H1 (cell line): ENCODE data around the gene INVS. TPM values are rescaled to one million over a fixed set of nuclear protein-coding genes. Genes with fewer than 3 reads are reported as not detected.

Source experiments
- CTCF ChIA-PET: fragments of 300-600 bp; sonication (Branson Sonifier 250); formaldehyde crosslinking; loops from one replicate; lab custom pipeline; 2021; ENCODE audit not compliant: partially characterized antibody; lab: Charles Lee
- POLR2A ChIA-PET: fragments of 300-600 bp; sonication (Branson Sonifier 250); formaldehyde crosslinking; loops from one replicate; lab custom pipeline; 2021; ENCODE audit warnings: inconsistent platforms; ENCODE audit not compliant: partially characterized antibody; lab: Charles Lee
- DNase-seq, 2 experiments: peaks; one replicate each; pipeline versions ENCODE4 v3.0.0 to v3.0.0-alpha.2; 2010 to 2022; ENCODE audit warnings: low spot score in 2 of 2, low read depth in 1 of 2, mixed read lengths in 1 of 2
- FAIRE-seq: peaks from 2 replicates; lab custom pipeline; 2011; peaks lifted over from hg19 to GRCh38; lab: Jason Lieb, UNC
- H2AFZ ChIP-seq: 2 replicates; pipeline ENCODE4 v1.8.1; 2012; ENCODE audit warnings: low read length, inconsistent platforms
- H2AK5ac ChIP-seq: 2 replicates; pipeline ENCODE4 v1.6.1; 2013; ENCODE audit warnings: low read depth, low read length
- H2BK120ac ChIP-seq: replicated peaks from 2 replicates; pipeline ENCODE3; 2013; ENCODE audit warnings: low read depth, low read length, inconsistent platforms
- H2BK12ac ChIP-seq: 2 replicates; pipeline ENCODE4 v1.6.1; 2013; ENCODE audit warnings: low read depth, low read length
- H2BK15ac ChIP-seq: 2 replicates; pipeline ENCODE4 v1.6.1; 2013; ENCODE audit warnings: low read length
- H2BK20ac ChIP-seq: 2 replicates; pipeline ENCODE4 v1.6.1; 2013; ENCODE audit warnings: low read length
- H2BK5ac ChIP-seq: 2 replicates; pipeline ENCODE4 v1.6.1; 2013; ENCODE audit warnings: low read depth, low read length
- H3K14ac ChIP-seq: 2 replicates; pipeline ENCODE4 v1.6.1; 2013; ENCODE audit warnings: inconsistent platforms; ENCODE audit not compliant: insufficient read length
- H3K18ac ChIP-seq: 2 replicates; pipeline ENCODE4 v1.6.1; 2013; ENCODE audit warnings: low read length; ENCODE audit errors: extremely low read depth
- H3K23ac ChIP-seq: 2 replicates; pipeline ENCODE4 v1.6.1; 2013; ENCODE audit warnings: inconsistent platforms; ENCODE audit not compliant: insufficient read length
- H3K23me2 ChIP-seq: 2 replicates; pipeline ENCODE4 v1.6.1; 2013; ENCODE audit warnings: low read depth, low read length
- H3K27ac ChIP-seq: 2 replicates; pipeline ENCODE4 v1.6.1; 2011; ENCODE audit warnings: low read depth, low read length, inconsistent platforms
- H3K27me3 ChIP-seq, 4 experiments: replicated peaks in 1 of 4; 1 replicate in 1 of 4; 2 replicates in 3 of 4; pipeline versions ENCODE4 v1.6.1 to v1.8.1; 2011 to 2013; ENCODE audit warnings: low read length in 3 of 4, mild to moderate bottlenecking in 3 of 4, inconsistent platforms in 2 of 4, mixed read lengths in 2 of 4, moderate library complexity in 1 of 4; ENCODE audit not compliant: control insufficient read depth in 3 of 4, insufficient read depth in 3 of 4; ENCODE audit errors: extremely low read depth in 1 of 4
- H3K36me3 ChIP-seq, 4 experiments: 2 replicates each; pipeline versions ENCODE4 v1.6.1 to v1.8.1; 2011 to 2013; ENCODE audit warnings: mild to moderate bottlenecking in 4 of 4, low read length in 3 of 4, moderate library complexity in 2 of 4, control low read depth in 1 of 4, inconsistent platforms in 1 of 4; ENCODE audit not compliant: insufficient read depth in 4 of 4, control insufficient read depth in 2 of 4
- H3K4ac ChIP-seq: replicated peaks from 2 replicates; pipeline ENCODE3; 2013; ENCODE audit warnings: low read length, low read depth, mixed read lengths, inconsistent platforms; ENCODE audit not compliant: insufficient read length
- H3K4me1 ChIP-seq, 4 experiments: replicated peaks in 1 of 4; 1 replicate in 1 of 4; 2 replicates in 3 of 4; pipeline versions ENCODE4 v1.6.1 to v1.8.1; 2011 to 2013; ENCODE audit warnings: low read length in 3 of 4, inconsistent platforms in 2 of 4, mixed read lengths in 1 of 4; ENCODE audit not compliant: insufficient read depth in 4 of 4, control insufficient read depth in 3 of 4
- H3K4me2 ChIP-seq, 2 experiments: 2 replicates each; pipeline versions ENCODE4 v1.6.1 to v1.8.1; 2011 to 2013; ENCODE audit warnings: low read depth in 2 of 2, low read length in 2 of 2, control low read depth in 1 of 2, inconsistent platforms in 1 of 2, mild to moderate bottlenecking in 1 of 2; ENCODE audit not compliant: insufficient read depth in 1 of 2
- H3K4me3 ChIP-seq, 4 experiments: fragments of 200-600, 300-600 bp in 1 of 4; sonication (generic), shearing (Covaris generic), sonication (Bioruptor Twin) in 1 of 4; 2 replicates each; pipeline versions ENCODE4 v1.5.1 to v1.8.1; 2011 to 2016; ENCODE audit warnings: low read length in 4 of 4, low read depth in 3 of 4, control low read depth in 2 of 4, inconsistent platforms in 2 of 4, mild to moderate bottlenecking in 2 of 4, mixed read lengths in 1 of 4, moderate library complexity in 1 of 4; ENCODE audit not compliant: insufficient read depth in 2 of 4; ENCODE audit errors: extremely low read depth in 1 of 4
- H3K56ac ChIP-seq: replicated peaks from 2 replicates; pipeline ENCODE3; 2013; ENCODE audit warnings: low read depth, mild to moderate bottlenecking, mixed read lengths, low read length, inconsistent platforms; ENCODE audit not compliant: insufficient read length
- H3K79me1 ChIP-seq: 2 replicates; pipeline ENCODE4 v1.6.1; 2013; ENCODE audit warnings: low read depth, low read length, control low read depth
- H3K79me2 ChIP-seq, 2 experiments: 2 replicates each; pipeline versions ENCODE4 v1.6.1 to v1.8.1; 2012 to 2013; ENCODE audit warnings: low read length in 2 of 2, mild to moderate bottlenecking in 2 of 2, inconsistent platforms in 1 of 2; ENCODE audit not compliant: insufficient read depth in 2 of 2, control insufficient read depth in 1 of 2
- H3K9ac ChIP-seq, 4 experiments: replicated peaks in 1 of 4; 1 replicate in 1 of 4; 2 replicates in 3 of 4; pipeline versions ENCODE4 v1.6.1 to v1.8.1; 2011 to 2013; ENCODE audit warnings: low read depth in 3 of 4, low read length in 3 of 4, control low read depth in 2 of 4, mild to moderate bottlenecking in 2 of 4, moderate library complexity in 2 of 4, inconsistent platforms in 1 of 4; ENCODE audit errors: extremely low read depth in 1 of 4
- H3K9me3 ChIP-seq, 2 experiments: 2 replicates each; pipeline versions ENCODE4 v1.6.1 to v1.8.1; 2012 to 2013; ENCODE audit warnings: mild to moderate bottlenecking in 2 of 2, moderate library complexity in 2 of 2, control low read depth in 1 of 2, inconsistent platforms in 1 of 2, low read depth in 1 of 2, low read length in 1 of 2, mixed read lengths in 1 of 2; ENCODE audit not compliant: insufficient read depth in 2 of 2
- H4K20me1 ChIP-seq, 2 experiments: replicated peaks in 1 of 2; 2 replicates each; pipeline versions ENCODE3 to v1.8.1; 2011 to 2013; ENCODE audit warnings: inconsistent platforms in 2 of 2, low read length in 2 of 2, mild to moderate bottlenecking in 1 of 2; ENCODE audit not compliant: insufficient read depth in 2 of 2, control insufficient read depth in 1 of 2
- H4K5ac ChIP-seq: 2 replicates; pipeline ENCODE4 v1.6.1; 2013; ENCODE audit warnings: low read length, low read depth, mixed read lengths, inconsistent platforms; ENCODE audit not compliant: insufficient read length
- H4K8ac ChIP-seq: 2 replicates; pipeline ENCODE4 v1.8.0; 2013; ENCODE audit warnings: mild to moderate bottlenecking, moderate library complexity, low read length, inconsistent platforms; ENCODE audit not compliant: insufficient read depth; ENCODE audit errors: extremely low read depth
- H4K91ac ChIP-seq: replicated peaks from 2 replicates; pipeline ENCODE3; 2013; ENCODE audit warnings: low read length, mixed read lengths, inconsistent platforms; ENCODE audit not compliant: insufficient read length
- ASH2L ChIP-seq: fragments of 200-600, 300-600 bp; sonication (generic); IDR thresholded peaks from one replicate; pipeline ENCODE4 v1.7.1; 2017; ENCODE audit warnings: low read length
- CTBP2 ChIP-seq: IDR thresholded peaks from 2 replicates; pipeline ENCODE4 v1.7.0; 2011; ENCODE audit warnings: borderline replicate concordance, mild to moderate bottlenecking, moderate library complexity, mixed read lengths, low read length; ENCODE audit not compliant: insufficient read depth, insufficient read length
- GABPA ChIP-seq: IDR thresholded peaks from 2 replicates; pipeline ENCODE4 v1.6.1; 2011; ENCODE audit warnings: mild to moderate bottlenecking, low read length, moderate library complexity, borderline replicate concordance; ENCODE audit not compliant: insufficient read depth
- GTF2F1 ChIP-seq: IDR thresholded peaks from 2 replicates; pipeline ENCODE4 v1.6.1; 2012; ENCODE audit warnings: low read depth, low read length, improper control_type of control experiment, borderline replicate concordance
- KDM4A ChIP-seq: IDR thresholded peaks from one replicate; pipeline ENCODE4 v1.7.1; 2012; ENCODE audit warnings: low read depth, mild to moderate bottlenecking, moderate library complexity, low read length, inconsistent platforms; ENCODE audit not compliant: severe bottlenecking
- KDM5A ChIP-seq: fragments of 200-600 bp; IDR thresholded peaks from 2 replicates; pipeline ENCODE4 v1.7.1; 2012; ENCODE audit warnings: mild to moderate bottlenecking, low read length, inconsistent platforms, mixed read lengths
- PHF8 ChIP-seq: fragments of 200-600 bp; sonication (generic); conservative IDR thresholded peaks from 2 replicates; pipeline ENCODE4 v1.7.1; 2012; ENCODE audit warnings: low read depth, mild to moderate bottlenecking, inconsistent platforms, low read length, moderate library complexity
- SIN3A ChIP-seq, 2 experiments: IDR thresholded peaks in 1 of 2; conservative IDR thresholded peaks in 1 of 2; 2 replicates each; pipeline ENCODE4 v1.6.1; 2011 to 2012; ENCODE audit warnings: low read length in 2 of 2, improper control_type of control experiment in 1 of 2, low read depth in 1 of 2, mild to moderate bottlenecking in 1 of 2
- TAF7 ChIP-seq: optimal IDR thresholded peaks from 2 replicates; pipeline ENCODE3; 2011; ENCODE audit warnings: low read depth, mild to moderate bottlenecking, inconsistent platforms, low read length, moderate library complexity, borderline replicate concordance
- TCF12 ChIP-seq: IDR thresholded peaks from 2 replicates; pipeline ENCODE4 v1.6.1; 2011; ENCODE audit warnings: low read depth, mild to moderate bottlenecking, low read length
- ZNF274 ChIP-seq: IDR thresholded peaks from 2 replicates; pipeline ENCODE4 v1.7.0; 2012; ENCODE audit warnings: low read length, borderline replicate concordance; ENCODE audit errors: extremely low read depth
- WGBS, 2 experiments: shearing (Covaris generic) in 1 of 2; methylation state at CpG; one replicate each; pipeline versions ENCODE4 v1.1.6 to v1.1.7; 2013 to 2015; ENCODE audit warnings: low lambda C conversion rate in 2 of 2, mixed read lengths in 2 of 2, inconsistent platforms in 1 of 2, low coverage in 1 of 2, missing lambda C conversion rate in 1 of 2; ENCODE audit not compliant: insufficient replicate concordance in 2 of 2, insufficient coverage in 1 of 2, insufficient read length in 1 of 2; ENCODE audit errors: extremely low coverage in 1 of 2, missing lambda C conversion rate in 1 of 2; 5-methylcytosine and 5-hydroxymethylcytosine counted together
- polyA plus RNA-seq, 7 experiments: library from polyadenylated mRNA; depleted of rRNA in 3 of 7; stranded (reverse) in 5 of 7; unstranded in 2 of 7; fragments of >200 nt in 5 of 7; fragments of 200-250 nt in 2 of 7; gene quantifications; 1 replicate in 5 of 7; 2 replicates in 1 of 7; 4 replicates in 1 of 7; pipeline versions ENCODE4 v1.2.1 to v1.2.3, GENCODE V29; 2011 to 2013; ENCODE audit warnings: missing spikeins in 2 of 7, mixed read lengths in 2 of 7
- total RNA-seq: library from RNA; stranded (reverse); fragmentation: NEBNext Ultra II Directional; extraction: Animal tissue kit (Norgen Biotek cat#: 25700); gene quantifications from 2 replicates; pipeline ENCODE4 v1.2.1, GENCODE V29; 2021

The INVS gene
- total and polyA plus RNA-seq, 2 of the 8 experiments (the other 6 are each of a cell fraction or from before 2014, with no cell fraction given): 4.1 to 6.9 TPM

GRCh38 chr9:100063185-100063584, 35.9 kb upstream of the INVS start:
- Histone ChIP-seq H2BK5ac (no peak overlapping the region), H3K4me2 (peak overlapping the region in 1 of 2 experiments; percentile 64; a peak in 2 of 4 replicates), H3K36me3 (peaks cover 0 to 3% (median 0%) of the 10 kb centered on the region in 4 experiments; a peak in 1 of 8 replicates), H2BK120ac (no peak overlapping the region), H3K79me2 (peaks cover 0 to 4% of the 10 kb centered on the region in 2 experiments; a peak in 1 of 4 replicates), H3K9ac (no peak overlapping the region), H4K20me1 (peaks cover 0 to 1% of the 10 kb centered on the region in 2 experiments), H4K8ac (no peak overlapping the region), H4K91ac (no peak overlapping the region), H3K18ac (no peak overlapping the region), H2AFZ (no peak overlapping the region), H3K23ac (no peak overlapping the region), H2BK15ac (no peak overlapping the region), H3K23me2 (no peaks in the 10 kb centered on the region), H2BK20ac (no peak overlapping the region), H3K79me1 (no peaks in the 10 kb centered on the region), H3K4me3 (peak overlapping the region in 1 of 4 experiments; percentile 37; a peak in 2 of 8 replicates), H4K5ac (peak overlapping the region; percentile 21), H3K56ac (no peak overlapping the region), H2BK12ac (no peak overlapping the region), H3K14ac (no peak overlapping the region), H3K9me3 (peaks cover 2 to 8% of the 10 kb centered on the region in 2 experiments; a peak in 2 of 4 replicates), H2AK5ac (no peak overlapping the region), H3K27ac (no peak overlapping the region), H3K27me3 (no peaks in the 10 kb centered on the region), H3K4me1 (no peaks in the 10 kb centered on the region; a peak in 1 of 7 replicates), H3K4ac (no peak overlapping the region)
- no peak for DNase-seq
- FAIRE-seq: no peak
- ChIA-PET POLR2A (interaction anchor here (0.6 kb wide), 2 partner anchors 14 to 244 kb away, joined by 3 read pairs; no protein-coding TSS in a partner anchor), CTCF (interaction anchor here (0.6 to 1.3 kb wide), 6 partner anchors 9 to 220 kb away, joined by 3 to 5 read pairs (median 4); no protein-coding TSS in a partner anchor)
- 24% methylated on average over 3 of the region's 3 CpGs; no CpG with 5 or more reads in 1 of the 2 experiments for WGBS, 2 experiments
- TF ChIP-seq SIN3A (conservative IDR thresholded peaks at IDR 0.05 in 1 of 2, IDR thresholded peaks at IDR 0.05 in 1 of 2; ENCODE audit: low read depth in 1 of 2, low read length in 2 of 2) (no peak), GABPA (no peak), KDM5A (no peak), TCF12 (no peak), KDM4A (no peak), CTBP2 (no peak), PHF8 (no peak), ASH2L (no peak), TAF7 (no peak), ZNF274 (no peak), GTF2F1 (no peak)
